Forelimb muscle (tissue), 1 donor: ENCODE data around the gene VAPA. TPM values are rescaled to one million over a fixed set of nuclear protein-coding genes. Genes with fewer than 3 reads are reported as not detected.

Experiments used
- DNase-seq: peaks from one replicate; pipeline ENCODE4 v3.0.0-alpha.2; 2013; ENCODE audit warnings: low read depth
- polyA plus RNA-seq: library from polyadenylated mRNA; unstranded; fragments of 120-200 nt; gene quantifications from one replicate; pipeline ENCODE4 v1.2.1, GENCODE V29; 2013; ENCODE audit not compliant: insufficient read length

Gene VAPA
- polyA plus RNA-seq, 1 donor, result 265 TPM

- no peak for DNase-seq
These were observed 83.9 kb downstream of the VAPA start for GRCh38 chr18:9997711-9998110.

- DNase-seq, result no peak
These were observed 84.5 kb downstream of the VAPA start for GRCh38 chr18:9998330-9998729.

GRCh38 chr18:10002280-10002679 is 88.5 kb downstream of the VAPA start:
- DNase-seq, result no peak

GRCh38 chr18:10003281-10003680 is 89.5 kb downstream of the VAPA start:
- no peak for DNase-seq

- DNase-seq, result no peak
These were observed 90.0 kb downstream of the VAPA start for GRCh38 chr18:10003866-10004265.

GRCh38 chr18:10006311-10006893 is 92.6 kb downstream of the VAPA start:
- no peak for DNase-seq

- DNase-seq, result no peak
These were observed 94.3 kb downstream of the VAPA start for GRCh38 chr18:10008006-10008647.

Other genes with a start within 250 kb of the VAPA start
- gene RAB31, start 205.7 kb upstream of the VAPA start, polyA plus RNA-seq, result 27.1 TPM
- 0.05 TPM for gene TXNDC2, start 28.0 kb upstream of the VAPA start, polyA plus RNA-seq